ENCODE measurements around the gene MSI1. TPM values are rescaled to one million over a fixed set of nuclear protein-coding genes. Genes with fewer than 3 reads are reported as not detected.

The MSI1 gene
- total RNA-seq, 1 donor from 2014 or later: 27.6 TPM

DNA sequence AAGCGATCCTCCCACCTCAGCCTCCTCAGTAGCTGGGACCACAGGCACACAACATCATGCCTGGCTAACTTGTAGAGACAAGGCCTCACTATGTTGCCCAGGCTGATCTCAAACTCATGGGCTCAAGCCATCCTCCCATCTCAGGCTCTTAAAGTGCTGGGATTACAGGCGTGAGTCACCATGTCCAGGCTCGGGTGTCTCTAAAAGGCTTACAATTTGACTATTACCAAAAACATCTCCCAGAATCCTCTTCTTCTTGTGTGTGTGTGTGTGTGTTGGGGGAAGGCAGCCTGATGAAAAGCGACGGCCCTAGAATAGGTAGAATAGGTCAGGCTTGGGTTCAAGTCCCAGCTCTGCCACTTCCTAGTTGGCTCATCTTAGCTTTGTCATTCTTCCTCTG, 16.8 kb downstream of the MSI1 start:
- H3K4me1 Mint-ChIP-seq (ENCODE audit: unreplicated experiment): no peaks in the 10 kb centered on the region
- peaks cover 2% of the 10 kb centered on the region for H3K27me3 Mint-ChIP-seq (ENCODE audit: unreplicated experiment)
- TF ChIP-seq CTCF (IDR thresholded peaks at IDR 0.05; ENCODE audit: unreplicated experiment): no peak
- no peak overlapping the region for H3K27ac Mint-ChIP-seq (ENCODE audit: unreplicated experiment)
- no peak for DNase-seq (ENCODE audit: low spot score)
- H3K4me3 Mint-ChIP-seq (ENCODE audit: unreplicated experiment): no peak overlapping the region
- H3K36me3 Mint-ChIP-seq (ENCODE audit: low read depth, unreplicated experiment): peaks cover 9% of the 10 kb centered on the region
- no peaks in the 10 kb centered on the region for H3K9me3 Mint-ChIP-seq (ENCODE audit: unreplicated experiment)

DNA sequence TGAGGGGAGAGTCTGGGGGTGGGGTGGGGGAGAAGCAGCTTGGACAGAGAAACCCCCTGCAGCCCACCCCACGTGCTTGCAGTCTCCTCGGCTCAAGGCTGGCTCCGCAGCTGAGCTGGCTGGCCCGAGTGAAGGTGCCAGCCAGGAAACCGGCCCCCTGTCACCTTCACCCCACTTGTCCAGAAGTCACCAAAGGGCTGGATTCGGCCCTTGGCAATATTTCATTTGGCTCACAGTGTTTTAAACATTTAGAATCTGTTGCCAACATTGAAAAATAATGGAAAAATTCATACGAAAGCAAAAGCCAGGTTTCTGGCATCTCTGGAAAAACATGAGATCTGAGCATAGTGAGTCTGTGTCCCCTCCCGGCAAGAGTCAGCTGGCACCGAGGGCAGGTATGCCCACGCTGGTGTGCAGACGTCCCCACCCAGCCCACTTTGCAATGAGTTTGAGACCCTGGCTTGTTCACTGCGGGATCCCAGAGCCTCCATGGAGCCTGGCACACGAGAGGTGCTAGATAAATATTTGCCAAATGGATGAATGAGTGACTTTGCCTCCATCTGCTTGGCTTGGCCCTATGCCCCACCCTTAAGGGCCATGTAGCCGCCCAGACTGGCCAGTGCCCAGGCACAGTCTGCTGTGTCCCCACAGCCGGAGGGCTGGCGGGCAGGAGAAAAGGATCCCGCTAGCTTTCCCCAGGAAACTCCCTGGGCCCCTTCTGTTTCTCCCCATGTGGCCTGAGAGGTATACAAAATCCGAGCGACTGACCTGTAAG, 18.2 kb downstream of the MSI1 start:
- peaks cover 4% of the 10 kb centered on the region for H3K36me3 Mint-ChIP-seq (ENCODE audit: low read depth, unreplicated experiment)
- H3K27ac Mint-ChIP-seq (ENCODE audit: unreplicated experiment): no peak overlapping the region
- H3K4me1 Mint-ChIP-seq (ENCODE audit: unreplicated experiment): no peaks in the 10 kb centered on the region
- peaks cover 2% of the 10 kb centered on the region for H3K27me3 Mint-ChIP-seq (ENCODE audit: unreplicated experiment)
- TF ChIP-seq CTCF (IDR thresholded peaks at IDR 0.05; ENCODE audit: unreplicated experiment): no peak
- DNase-seq (ENCODE audit: low spot score): no peak
- H3K4me3 Mint-ChIP-seq (ENCODE audit: unreplicated experiment): no peak overlapping the region
- H3K9me3 Mint-ChIP-seq (ENCODE audit: unreplicated experiment): no peaks in the 10 kb centered on the region

GRCh38 chr12:120347766-120348165, 21.2 kb downstream of the MSI1 start:
- H3K36me3 Mint-ChIP-seq (ENCODE audit: low read depth, unreplicated experiment): peaks cover 3% of the 10 kb centered on the region
- H3K4me1 Mint-ChIP-seq (ENCODE audit: unreplicated experiment): no peaks in the 10 kb centered on the region

DNA sequence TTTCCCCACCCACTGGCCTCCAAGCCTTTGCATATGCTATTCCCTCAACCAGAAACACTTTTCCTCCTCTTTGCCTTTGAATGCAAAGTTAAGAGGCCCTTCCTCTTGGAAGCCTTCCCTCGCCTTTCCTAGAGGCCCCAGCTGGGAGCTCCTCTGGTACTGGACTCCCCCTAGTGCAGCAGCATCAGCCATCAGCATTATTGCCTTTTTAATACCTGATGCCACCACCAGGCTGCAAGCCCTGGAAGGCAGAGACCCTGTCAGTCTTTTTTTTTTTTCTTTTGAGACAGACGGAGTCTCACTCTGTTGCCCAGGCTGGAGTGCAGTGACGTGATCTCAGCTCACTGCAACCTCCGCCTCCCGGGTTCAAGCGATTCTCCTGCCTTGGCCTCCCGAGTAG, 22.3 kb downstream of the MSI1 start:
- DNase-seq (ENCODE audit: low spot score): no peak
- no peak overlapping the region for H3K27ac Mint-ChIP-seq (ENCODE audit: unreplicated experiment)
- no peak overlapping the region for H3K4me3 Mint-ChIP-seq (ENCODE audit: unreplicated experiment)
- no peaks in the 10 kb centered on the region for H3K9me3 Mint-ChIP-seq (ENCODE audit: unreplicated experiment)
- peaks cover 1% of the 10 kb centered on the region for H3K27me3 Mint-ChIP-seq (ENCODE audit: unreplicated experiment)
- peaks cover 3% of the 10 kb centered on the region for H3K36me3 Mint-ChIP-seq (ENCODE audit: low read depth, unreplicated experiment)
- peak; percentile 60 for TF ChIP-seq CTCF (IDR thresholded peaks at IDR 0.05; ENCODE audit: unreplicated experiment)
- no peaks in the 10 kb centered on the region for H3K4me1 Mint-ChIP-seq (ENCODE audit: unreplicated experiment)

More at GRCh38 chr12:120347766-120348165, 21.2 kb downstream of the MSI1 start:
- DNase-seq (ENCODE audit: low spot score): no peak
- no peak overlapping the region for H3K27ac Mint-ChIP-seq (ENCODE audit: unreplicated experiment)
- H3K9me3 Mint-ChIP-seq (ENCODE audit: unreplicated experiment): no peaks in the 10 kb centered on the region
- no peak overlapping the region for H3K4me3 Mint-ChIP-seq (ENCODE audit: unreplicated experiment)
- peaks cover 4% of the 10 kb centered on the region for H3K27me3 Mint-ChIP-seq (ENCODE audit: unreplicated experiment)
- TF ChIP-seq CTCF (IDR thresholded peaks at IDR 0.05; ENCODE audit: unreplicated experiment): no peak

DNA sequence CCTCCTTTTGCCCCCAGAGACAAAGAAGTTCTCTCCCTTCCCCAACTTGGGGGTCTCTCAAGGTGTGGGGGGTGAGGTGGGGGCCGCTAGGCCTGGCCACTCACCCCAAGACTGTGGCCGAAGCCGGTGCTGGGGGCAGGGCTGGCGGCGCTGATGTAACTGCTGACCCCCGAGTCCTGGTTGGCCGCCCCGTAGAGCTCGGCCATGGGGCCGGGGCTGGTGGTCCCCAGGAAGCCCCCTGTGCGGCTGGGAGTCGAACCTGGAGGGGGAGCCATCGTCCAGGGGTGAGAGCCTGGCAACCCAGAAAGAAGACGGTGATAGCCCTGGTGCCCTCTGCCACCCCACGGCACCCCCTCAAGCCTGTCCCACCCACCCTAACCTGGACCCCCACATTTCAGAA, 22.9 kb downstream of the MSI1 start:
- H3K27me3 Mint-ChIP-seq (ENCODE audit: unreplicated experiment): peaks cover 1% of the 10 kb centered on the region
- H3K4me1 Mint-ChIP-seq (ENCODE audit: unreplicated experiment): no peaks in the 10 kb centered on the region
- H3K4me3 Mint-ChIP-seq (ENCODE audit: unreplicated experiment): no peak overlapping the region
- TF ChIP-seq CTCF (IDR thresholded peaks at IDR 0.05; ENCODE audit: unreplicated experiment): no peak
- H3K9me3 Mint-ChIP-seq (ENCODE audit: unreplicated experiment): no peaks in the 10 kb centered on the region
- H3K36me3 Mint-ChIP-seq (ENCODE audit: low read depth, unreplicated experiment): peaks cover 3% of the 10 kb centered on the region
- DNase-seq (ENCODE audit: low spot score): no peak
- no peak overlapping the region for H3K27ac Mint-ChIP-seq (ENCODE audit: unreplicated experiment)

Data from endothelial cell (in vitro differentiated cells).